A673 (cell line): ENCODE results near the gene MRPL48. TPM values are rescaled to one million over a fixed set of nuclear protein-coding genes. Genes with fewer than 3 reads are reported as not detected.

Source experiments
- BruUV-seq: library from RNA; stranded (reverse); fragments of 400-500 nt; replicated peaks from 2 replicates; lab custom pipeline; 2021; lab: Mats Ljungman, UMichigan
- CTCF ChIA-PET: fragments of 300-600 bp; sonication (Branson Sonifier 250); formaldehyde crosslinking; loops from one replicate; lab custom pipeline; 2022; ENCODE audit warnings: antibody characterized with exemption; lab: Charles Lee
- POLR2A ChIA-PET: fragments of 300-600 bp; sonication (Branson Sonifier 250); formaldehyde crosslinking; loops from one replicate; lab custom pipeline; 2022; ENCODE audit warnings: antibody characterized with exemption; ENCODE audit not compliant: low non-redundant PET; lab: Charles Lee
- DNase-seq: peaks from one replicate; pipeline ENCODE4 v3.0.0-alpha.2; 2015; ENCODE audit warnings: low spot score
- H3K27ac ChIP-seq: fragments of 200-600 bp; sonication (generic); 2 replicates; pipeline ENCODE4 v1.5.1; 2016; ENCODE audit warnings: mixed run types, low read depth, mild to moderate bottlenecking, mixed read lengths, antibody characterized with exemption, low read length; ENCODE audit not compliant: poor library complexity, severe bottlenecking
- H3K27me3 ChIP-seq: fragments of 200-600 bp; sonication (generic); replicated peaks from 2 replicates; pipeline ENCODE4 v1.6.1; 2017; ENCODE audit warnings: mixed run types, low read depth, mild to moderate bottlenecking, mixed read lengths, antibody characterized with exemption, low read length; ENCODE audit not compliant: insufficient read depth, poor library complexity
- H3K36me3 ChIP-seq: fragments of 200-600 bp; sonication (generic); 2 replicates; pipeline ENCODE4 v1.6.1; 2016; ENCODE audit warnings: mixed run types, mild to moderate bottlenecking, mixed read lengths, antibody characterized with exemption, low read length; ENCODE audit not compliant: insufficient read depth, poor library complexity, severe bottlenecking
- H3K4me1 ChIP-seq: fragments of 200-600 bp; sonication (generic); 2 replicates; pipeline ENCODE4 v1.6.1; 2017; ENCODE audit warnings: mixed run types, mild to moderate bottlenecking, mixed read lengths, antibody characterized with exemption, low read length; ENCODE audit not compliant: insufficient read depth, poor library complexity, severe bottlenecking
- H3K4me3 ChIP-seq: fragments of 200-600 bp; sonication (generic); 2 replicates; pipeline ENCODE4 v1.5.1; 2016; ENCODE audit warnings: low read depth, mixed run types, mild to moderate bottlenecking, mixed read lengths, low read length; ENCODE audit not compliant: poor library complexity, severe bottlenecking
- H3K9me3 ChIP-seq: fragments of 200-600 bp; sonication (generic); 2 replicates; pipeline ENCODE4 v1.6.1; 2016; ENCODE audit warnings: mixed run types, low read depth, mild to moderate bottlenecking, mixed read lengths, antibody characterized with exemption, low read length; ENCODE audit not compliant: poor library complexity, severe bottlenecking
- CTCF ChIP-seq: fragments of 300-800, 200-600 bp; sonication (generic); conservative IDR thresholded peaks from 2 replicates; pipeline ENCODE4 v1.5.1; 2017; ENCODE audit warnings: low read depth, mild to moderate bottlenecking, antibody characterized with exemption, low read length, moderate library complexity, mixed read lengths
- EZH2 ChIP-seq: fragments of 200-600 bp; sonication (generic); IDR thresholded peaks from 2 replicates; pipeline ENCODE4 v1.6.1; 2017; ENCODE audit warnings: borderline replicate concordance, low read depth, mild to moderate bottlenecking, mixed read lengths, antibody characterized with exemption, low read length; ENCODE audit not compliant: poor library complexity, severe bottlenecking
- intact Hi-C: fragments of 100-400 bp; cut with micrococcal nuclease; formaldehyde crosslinking; loops from one replicate; pipeline ENCODE4 v1.10.0; 2022; ENCODE audit not compliant: unreplicated experiment
- total RNA-seq: library from RNA; stranded (reverse); gene quantifications from 2 replicates; pipeline ENCODE4 v1.2.3, GENCODE V29; 2021

The MRPL48 gene
- total RNA-seq, 1 experiment from 2014 or later: 92.6 TPM

GRCh38 chr11:73889536-73889935 lies 101.9 kb downstream of the MRPL48 start:
- POLR2A ChIA-PET: no interaction called here
- no peak for TF ChIP-seq EZH2
- H3K36me3 ChIP-seq: peaks cover 20% of the 10 kb centered on the region
- no peaks in the 10 kb centered on the region for H3K27me3 ChIP-seq
- intact Hi-C loops: no loop called here
- H3K27ac ChIP-seq: no peak overlapping the region
- CTCF ChIA-PET: no interaction called here
- H3K4me3 ChIP-seq: no peak overlapping the region
- H3K4me1 ChIP-seq: peaks cover 7% of the 10 kb centered on the region
- H3K9me3 ChIP-seq: no peaks in the 10 kb centered on the region
- BruUV-seq: no TSS peak
- no peak for DNase-seq

- Histone ChIP-seq H3K9me3 (no peaks in the 10 kb centered on the region), H3K36me3 (peaks cover 15% of the 10 kb centered on the region), H3K27ac (no peak overlapping the region), H3K4me1 (peaks cover 7% of the 10 kb centered on the region), H3K27me3 (no peaks in the 10 kb centered on the region), H3K4me3 (no peak overlapping the region)
- TF ChIP-seq EZH2 (no peak), CTCF (no peak)
- ChIA-PET POLR2A (no interaction called here), CTCF (interaction anchor here (0.6 kb wide), 1 partner anchor 16 kb away, joined by 4 read pairs; no protein-coding TSS in a partner anchor)
- no peak for DNase-seq
- no TSS peak for BruUV-seq
- intact Hi-C loops: no loop called here
Observed at GRCh38 chr11:73893041-73893440, 105.4 kb downstream of the MRPL48 start.

GRCh38 chr11:73894725-73895335 lies 107.2 kb downstream of the MRPL48 start:
- POLR2A ChIA-PET: no interaction called here
- BruUV-seq: no TSS peak

More at GRCh38 chr11:73894725-73895335, 107.2 kb downstream of the MRPL48 start:
- intact Hi-C loops: no loop called here
- no peak for TF ChIP-seq EZH2
- TF ChIP-seq CTCF: no peak
- Histone ChIP-seq H3K9me3 (no peaks in the 10 kb centered on the region), H3K36me3 (peaks cover 9% of the 10 kb centered on the region), H3K4me1 (no peaks in the 10 kb centered on the region), H3K27me3 (no peaks in the 10 kb centered on the region), H3K4me3 (no peak overlapping the region), H3K27ac (no peak overlapping the region)
- CTCF ChIA-PET: interaction anchor here (0.6 kb wide), 1 partner anchor 65 kb away, joined by 3 read pairs; no protein-coding TSS in a partner anchor
- DNase-seq: no peak
